Body of pancreas (tissue), 4 donors: ENCODE measurements around the gene ADAMTS15. TPM values are rescaled to one million over a fixed set of nuclear protein-coding genes. Genes with fewer than 3 reads are reported as not detected.

Source experiments
- ATAC-seq: fragments of 150-250 bp; one replicate; pipeline ENCODE4 v1.9.1; 2016
- DNase-seq, 4 donors: peaks; one replicate each; pipeline ENCODE4 v3.0.0-alpha.2; 2019
- H3K27ac ChIP-seq, 4 donors: fragments of 200-600 bp; sonication (generic); 1 replicate in 3 of 4; 2 replicates in 1 of 4; pipeline versions ENCODE4 v1.5.1 to v1.6.1; 2016 to 2019; ENCODE audit warnings: mild to moderate bottlenecking in 1 of 4, mixed read lengths in 1 of 4, moderate library complexity in 1 of 4
- H3K27me3 ChIP-seq, 2 donors: fragments of 200-600 bp; sonication (generic); one replicate each; pipeline ENCODE4 v1.6.0; 2016; ENCODE audit warnings: mild to moderate bottlenecking in 1 of 2
- H3K36me3 ChIP-seq, 2 donors: fragments of 200-600 bp; sonication (generic); replicated peaks in 1 of 2; 2 replicates each; pipeline ENCODE4 v1.5.1; 2016; ENCODE audit warnings: low read depth in 2 of 2; ENCODE audit not compliant: insufficient read depth in 1 of 2
- H3K4me1 ChIP-seq: fragments of 200-600 bp; sonication (generic); one replicate; pipeline ENCODE4 v1.6.0; 2016
- H3K4me3 ChIP-seq, 2 donors: fragments of 200-600 bp; sonication (generic); 1 replicate in 1 of 2; 2 replicates in 1 of 2; pipeline ENCODE4 v1.5.1; 2016 to 2019
- H3K9me3 ChIP-seq, 3 donors: fragments of 200-600 bp; sonication (generic); 1 replicate in 2 of 3; 2 replicates in 1 of 3; pipeline ENCODE4 v1.5.1; 2016
- CTCF ChIP-seq, 7 experiments: fragments of 450-650 bp in 4 of 7; fragments of 200-600 bp in 3 of 7; sonication (generic) in 3 of 7; IDR thresholded peaks; one replicate each; pipeline ENCODE4 v1.5.1; 2016 to 2019; ENCODE audit warnings: antibody characterized with exemption in 7 of 7
- POLR2A ChIP-seq, 3 donors: fragments of 450-650 bp; IDR thresholded peaks; one replicate each; pipeline ENCODE4 v1.6.1; 2016; ENCODE audit warnings: antibody characterized with exemption in 3 of 3, mild to moderate bottlenecking in 2 of 3
- WGBS, 2 donors: methylation state at CpG; one replicate each; pipeline ENCODE4 v1.1.5; 2017; 5-methylcytosine and 5-hydroxymethylcytosine counted together
- intact Hi-C: fragments of 100-400 bp; cut with DNase I; formaldehyde crosslinking; loops from one replicate; pipeline ENCODE4 v1.15.1; 2023
- total RNA-seq, 2 donors: library from RNA; depleted of rRNA; stranded (reverse); fragments of >200 nt; gene quantifications; one replicate each; pipeline ENCODE4 v1.1.0, GENCODE V29; 2016

The ADAMTS15 gene
- total RNA-seq, 2 donors from 2014 or later: 0.52 to 5.3 TPM

- intact Hi-C loops: no loop called here
- no peak overlapping the region for H3K4me3 ChIP-seq
- no peak for TF ChIP-seq CTCF (IDR thresholded peaks at IDR 0.05)
- TF ChIP-seq POLR2A (IDR thresholded peaks at IDR 0.05): no peak
- H3K27me3 ChIP-seq: no peaks in the 10 kb centered on the region
- no peaks in the 10 kb centered on the region for H3K4me1 ChIP-seq
- no peaks in the 10 kb centered on the region for H3K9me3 ChIP-seq
- H3K36me3 ChIP-seq: no peaks in the 10 kb centered on the region
- H3K27ac ChIP-seq: no peak overlapping the region
- ATAC-seq (no peak), DNase-seq (no peak)
- WGBS, 2 donors: 87 to 90% methylated on average over 2 of the region's 2 CpGs
Measured at GRCh38 chr11:130441719-130442118, 6.7 kb upstream of the ADAMTS15 start.

DNA sequence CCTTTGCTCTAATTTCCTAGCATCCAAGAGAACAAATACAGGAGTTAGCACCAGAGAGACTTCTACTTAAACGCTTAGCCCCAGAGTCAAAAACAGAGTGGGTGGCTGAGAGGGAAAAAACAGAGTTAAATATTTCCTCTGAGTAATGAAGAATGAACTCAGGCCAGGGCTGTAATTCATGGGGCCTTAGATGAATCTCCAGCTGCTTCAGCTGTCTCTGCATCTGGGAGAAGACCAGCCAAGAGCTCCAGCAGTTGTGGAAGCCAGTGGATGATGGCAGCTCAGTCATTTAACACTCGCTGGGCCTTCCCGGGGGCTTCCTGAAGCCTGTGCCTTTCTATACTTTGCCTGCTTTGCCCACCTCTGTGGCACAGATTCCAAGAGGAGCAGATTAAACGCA lies 5.7 kb upstream of the ADAMTS15 start:
- no peak overlapping the region for H3K27ac ChIP-seq

DNA sequence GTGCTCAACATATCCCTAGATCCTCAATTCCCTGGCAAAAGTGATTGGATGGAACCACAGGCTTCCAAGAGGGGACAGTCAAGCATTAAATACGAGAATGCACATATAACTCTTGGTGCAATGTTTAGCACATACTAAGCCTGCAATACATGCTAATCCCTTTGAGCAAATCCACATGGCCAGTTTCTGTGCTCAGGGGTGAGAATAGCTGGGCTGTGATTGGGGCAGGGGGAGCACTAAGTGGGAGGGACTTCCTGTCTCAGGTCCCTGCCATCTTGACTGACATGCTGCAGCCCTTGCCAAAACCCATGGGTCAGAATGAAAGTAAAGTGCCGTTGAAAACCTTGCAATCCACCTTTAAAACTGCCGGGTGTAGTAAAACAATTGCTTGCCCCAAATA lies 2.7 kb upstream of the ADAMTS15 start:
- Histone ChIP-seq H3K27ac (no peak overlapping the region), H3K4me3 (no peak overlapping the region), H3K9me3 (no peaks in the 10 kb centered on the region), H3K4me1 (peaks cover 23% of the 10 kb centered on the region), H3K36me3 (no peaks in the 10 kb centered on the region), H3K27me3 (peaks cover 0 to 5% of the 10 kb centered on the region in 2 donors)
- intact Hi-C loops: no loop called here
- TF ChIP-seq POLR2A (IDR thresholded peaks at IDR 0.05): no peak
- TF ChIP-seq CTCF (IDR thresholded peaks at IDR 0.05): no peak
- no peak for DNase-seq
- ATAC-seq: no peak
- WGBS, 2 donors: 88 to 92% methylated on average over 3 of the region's 3 CpGs

More for the DNA sequence above, 5.7 kb upstream of the ADAMTS15 start:
- WGBS, 2 donors: 77 to 87% methylated on average over 3 to 4 of the region's 4 CpGs
- no peak for DNase-seq
- no peaks in the 10 kb centered on the region for H3K36me3 ChIP-seq
- no peaks in the 10 kb centered on the region for H3K4me1 ChIP-seq
- H3K9me3 ChIP-seq: no peaks in the 10 kb centered on the region
- no peak overlapping the region for H3K4me3 ChIP-seq
- ATAC-seq: no peak
- TF ChIP-seq POLR2A (IDR thresholded peaks at IDR 0.05) (no peak), CTCF (IDR thresholded peaks at IDR 0.05) (no peak)
- no peaks in the 10 kb centered on the region for H3K27me3 ChIP-seq
- intact Hi-C loops: no loop called here

DNA sequence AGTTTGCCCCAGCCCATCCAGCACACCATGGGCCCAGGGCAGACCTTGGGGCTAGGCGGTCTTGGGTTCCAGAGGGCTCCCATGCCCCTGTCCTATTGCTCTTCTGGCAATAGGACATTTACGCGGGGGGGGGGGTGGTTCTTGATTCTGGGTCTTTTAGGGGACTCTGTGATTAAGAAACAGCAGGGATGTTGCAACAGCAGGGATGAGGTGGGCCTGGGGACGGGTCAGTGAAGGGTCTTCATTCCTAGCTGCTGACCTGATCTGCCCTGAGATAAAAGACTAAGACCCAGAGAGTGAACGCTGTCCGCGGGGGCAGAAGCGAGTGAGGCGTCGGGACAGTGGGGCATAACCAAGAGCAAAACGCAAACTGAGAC lies 418 bp upstream of the ADAMTS15 start:
- no peaks in the 10 kb centered on the region for H3K9me3 ChIP-seq
- H3K4me1 ChIP-seq: peaks cover 23% of the 10 kb centered on the region
- H3K4me3 ChIP-seq: peak overlapping the region in 1 of 2 donors; percentile 26
- TF ChIP-seq POLR2A (IDR thresholded peaks at IDR 0.05) (no peak), CTCF (IDR thresholded peaks at IDR 0.05) (no peak)
- WGBS, 2 donors: 6 to 7% methylated on average over 8 to 11 of the region's 11 CpGs
- H3K27me3 ChIP-seq: peaks cover 0 to 5% of the 10 kb centered on the region in 2 donors
- intact Hi-C loops: no loop called here
- no peak overlapping the region for H3K27ac ChIP-seq
- DNase-seq (no peak), ATAC-seq (no peak)
- H3K36me3 ChIP-seq: no peaks in the 10 kb centered on the region

DNA sequence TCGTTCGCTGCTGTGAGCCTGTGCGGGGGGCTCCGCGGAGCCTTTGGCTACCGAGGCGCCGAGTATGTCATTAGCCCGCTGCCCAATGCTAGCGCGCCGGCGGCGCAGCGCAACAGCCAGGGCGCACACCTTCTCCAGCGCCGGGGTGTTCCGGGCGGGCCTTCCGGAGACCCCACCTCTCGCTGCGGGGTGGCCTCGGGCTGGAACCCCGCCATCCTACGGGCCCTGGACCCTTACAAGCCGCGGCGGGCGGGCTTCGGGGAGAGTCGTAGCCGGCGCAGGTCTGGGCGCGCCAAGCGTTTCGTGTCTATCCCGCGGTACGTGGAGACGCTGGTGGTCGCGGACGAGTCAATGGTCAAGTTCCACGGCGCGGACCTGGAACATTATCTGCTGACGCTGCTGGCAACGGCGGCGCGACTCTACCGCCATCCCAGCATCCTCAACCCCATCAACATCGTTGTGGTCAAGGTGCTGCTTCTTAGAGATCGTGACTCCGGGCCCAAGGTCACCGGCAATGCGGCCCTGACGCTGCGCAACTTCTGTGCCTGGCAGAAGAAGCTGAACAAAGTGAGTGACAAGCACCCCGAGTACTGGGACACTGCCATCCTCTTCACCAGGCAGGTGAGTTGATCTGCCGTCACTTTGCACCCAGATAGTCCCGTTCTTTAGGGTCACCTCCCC lies 1.0 kb downstream of the ADAMTS15 start:
- TF ChIP-seq POLR2A (IDR thresholded peaks at IDR 0.05): no peak
- no peak for TF ChIP-seq CTCF (IDR thresholded peaks at IDR 0.05)
- intact Hi-C loops: no loop called here
- no peaks in the 10 kb centered on the region for H3K36me3 ChIP-seq
- DNase-seq: no peak
- no peak overlapping the region for H3K27ac ChIP-seq
- H3K4me3 ChIP-seq: peak overlapping the region in 1 of 2 donors; percentile 26
- no peak for ATAC-seq
- peaks cover 23% of the 10 kb centered on the region for H3K4me1 ChIP-seq
- WGBS, 2 donors: 2 to 6% methylated on average over 4 to 64 of the region's 64 CpGs
- peaks cover 0 to 5% of the 10 kb centered on the region in 2 donors for H3K27me3 ChIP-seq
- H3K9me3 ChIP-seq: no peaks in the 10 kb centered on the region
